Neural cell (in vitro differentiated cells): ENCODE results near the gene RACK1.

Experiments
- CTCF ChIP-seq: fragments of 450-650 bp; IDR thresholded peaks from 2 replicates; pipeline ENCODE4 v1.5.1; 2014; ENCODE audit warnings: antibody characterized with exemption, mild to moderate bottlenecking, moderate library complexity; ENCODE audit not compliant: poor library complexity, severe bottlenecking
- EP300 ChIP-seq: fragments of 450-650 bp; conservative IDR thresholded peaks from 2 replicates; pipeline ENCODE4 v1.6.1; 2014; ENCODE audit warnings: antibody characterized with exemption, mild to moderate bottlenecking, moderate library complexity; ENCODE audit not compliant: poor library complexity, severe bottlenecking
- MXI1 ChIP-seq: fragments of 450-650 bp; conservative IDR thresholded peaks from 2 replicates; pipeline ENCODE4 v1.6.1; 2014; ENCODE audit warnings: antibody characterized with exemption, mild to moderate bottlenecking; ENCODE audit not compliant: poor library complexity, severe bottlenecking
- POLR2AphosphoS5 ChIP-seq: IDR thresholded peaks from 2 replicates; pipeline ENCODE4 v1.6.1; 2012
- REST ChIP-seq: IDR thresholded peaks from 2 replicates; pipeline ENCODE4 v1.6.1; 2012; ENCODE audit warnings: borderline replicate concordance
- SMC3 ChIP-seq: fragments of 450-650 bp; conservative IDR thresholded peaks from 2 replicates; pipeline ENCODE4 v1.6.1; 2014; ENCODE audit warnings: antibody characterized with exemption, mild to moderate bottlenecking, moderate library complexity; ENCODE audit not compliant: poor library complexity

GRCh38 chr5:181230551-181230950 is 13.2 kb downstream of the RACK1 start:
- TF ChIP-seq REST (no peak), SMC3 (no peak), POLR2AphosphoS5 (no peak), CTCF (no peak), MXI1 (no peak), EP300 (no peak)
